HL-60/S4 (cell line): Measurements from ENCODE around the gene CABLES1.
"Not testable (repeated sequence)": the region's sequence is repeated elsewhere in the genome, so short reads cannot be mapped to it uniquely, and the experiment has no call there.

Source experiments
- in situ Hi-C: fragments of 300-500 bp; cut with MboI; formaldehyde crosslinking; loops from 2 replicates; pipeline ENCODE4 v1.14.3; 2022; ENCODE audit warnings: low sequenced_read_pairs

The CABLES1 gene

GRCh38 chr18:23274638-23275482 lies 139.6 kb downstream of the CABLES1 start:
- in situ Hi-C loops = no loop called here

GRCh38 chr18:23276451-23276850 lies 141.2 kb downstream of the CABLES1 start:
- in situ Hi-C loops = no loop called here

GRCh38 chr18:23277399-23277798 lies 142.1 kb downstream of the CABLES1 start:
- in situ Hi-C loops = no loop called here

- in situ Hi-C loops = no loop called here
Measured at GRCh38 chr18:23279931-23280330, 144.6 kb downstream of the CABLES1 start.

- in situ Hi-C loops = no loop called here
Measured at GRCh38 chr18:23280844-23281243, 145.6 kb downstream of the CABLES1 start.

GRCh38 chr18:23281626-23282436 lies 146.5 kb downstream of the CABLES1 start:
- in situ Hi-C loops = no loop called here

- in situ Hi-C loops = no loop called here
Measured at GRCh38 chr18:23282437-23282781, 147.1 kb downstream of the CABLES1 start.

- in situ Hi-C loops = no loop called here
Measured at GRCh38 chr18:23283916-23284430, 148.7 kb downstream of the CABLES1 start.

GRCh38 chr18:23284629-23285028 lies 149.3 kb downstream of the CABLES1 start:
- in situ Hi-C loops = no loop called here

GRCh38 chr18:23285581-23285980 lies 150.3 kb downstream of the CABLES1 start:
- in situ Hi-C loops = not testable (repeated sequence)

- in situ Hi-C loops = no loop called here
Measured at GRCh38 chr18:23291456-23292205, 156.3 kb downstream of the CABLES1 start.

- in situ Hi-C loops = no loop called here
Measured at GRCh38 chr18:23300231-23300805, 165.0 kb downstream of the CABLES1 start.

- in situ Hi-C loops = no loop called here
Measured at GRCh38 chr18:23301972-23302371, 166.7 kb downstream of the CABLES1 start.

GRCh38 chr18:23302511-23302850 lies 167.2 kb downstream of the CABLES1 start:
- in situ Hi-C loops = no loop called here

GRCh38 chr18:23302851-23303527 lies 167.7 kb downstream of the CABLES1 start:
- in situ Hi-C loops = no loop called here

- in situ Hi-C loops = no loop called here
Measured at GRCh38 chr18:23306822-23307221, 171.5 kb downstream of the CABLES1 start.

GRCh38 chr18:23307567-23308295 lies 172.4 kb downstream of the CABLES1 start:
- in situ Hi-C loops = no loop called here
